ENCODE results near the gene ODAPH.

ODAPH gene

GRCh38 chr4:75545526-75545925, 10.3 kb upstream of the ODAPH start:
- no peak for DNase-seq

GRCh38 chr4:75547647-75548387, 8.0 kb upstream of the ODAPH start:
- no peak for DNase-seq

- no peak for DNase-seq
Observed at GRCh38 chr4:75549019-75549418, 6.8 kb upstream of the ODAPH start.

GRCh38 chr4:75552452-75552851, 3.4 kb upstream of the ODAPH start:
- DNase-seq: no peak

- DNase-seq: no peak
Observed at GRCh38 chr4:75557696-75558095, 1.8 kb downstream of the ODAPH start.

GRCh38 chr4:75561789-75562188, 5.9 kb downstream of the ODAPH start:
- no peak for DNase-seq

- DNase-seq: no peak
Observed at GRCh38 chr4:75564023-75564422, 8.2 kb downstream of the ODAPH start.

GRCh38 chr4:75565481-75565880, 9.6 kb downstream of the ODAPH start:
- DNase-seq: no peak

- no peak for DNase-seq
Observed at GRCh38 chr4:75566911-75567310, 11.0 kb downstream of the ODAPH start.

GRCh38 chr4:75567725-75568124, 11.9 kb downstream of the ODAPH start:
- no peak for DNase-seq

GRCh38 chr4:75584067-75584466, 28.2 kb downstream of the ODAPH start:
- no peak for DNase-seq

GRCh38 chr4:75593393-75593792, 37.5 kb downstream of the ODAPH start:
- no peak for DNase-seq

GRCh38 chr4:75596061-75596460, 40.2 kb downstream of the ODAPH start:
- no peak for DNase-seq

GRCh38 chr4:75598390-75598789, 42.5 kb downstream of the ODAPH start:
- DNase-seq: no peak

- DNase-seq: no peak
Observed at GRCh38 chr4:75599647-75600046, 43.8 kb downstream of the ODAPH start.

- DNase-seq: no peak
Observed at GRCh38 chr4:75605928-75606327, 50.1 kb downstream of the ODAPH start.

GRCh38 chr4:75612306-75612705, 56.4 kb downstream of the ODAPH start:
- DNase-seq: no peak
